HEK293T (cell line): ENCODE data around the gene TPRA1.

Source experiments
- FOXA1 ChIP-seq: fragments of 450-650 bp; IDR thresholded peaks from 2 replicates; pipeline ENCODE4 v1.6.1; 2016; ENCODE audit warnings: mild to moderate bottlenecking
- FOXM1 ChIP-seq: fragments of 450-650 bp; IDR thresholded peaks from 2 replicates; pipeline ENCODE4 v1.6.1; 2017; ENCODE audit warnings: mild to moderate bottlenecking, borderline replicate concordance
- L3MBTL2 ChIP-seq: fragments of 450-650 bp; conservative IDR thresholded peaks from 2 replicates; pipeline ENCODE4 v1.6.1; 2016; ENCODE audit warnings: mild to moderate bottlenecking
- SP1 ChIP-seq: fragments of 450-650 bp; IDR thresholded peaks from 2 replicates; pipeline ENCODE4 v1.6.1; 2017
- SUZ12 ChIP-seq: fragments of 450-650 bp; IDR thresholded peaks from 2 replicates; pipeline ENCODE4 v1.6.1; 2016; ENCODE audit warnings: mild to moderate bottlenecking

- TF ChIP-seq SP1 (no peak), SUZ12 (no peak), FOXM1 (no peak), FOXA1 (no peak), L3MBTL2 (no peak)
Observed at GRCh38 chr3:127539366-127540060, 51.0 kb downstream of the TPRA1 start.
